T-helper 2 cell treated with Interferon-gamma antibody and Interleukin-4, amounts not matched to agents 5 μg/mL and 100 μg/mL, for 36 hours (primary cell): ENCODE results near the gene COL18A1.

Experiments used
- DNase-seq: peaks from one replicate; pipeline ENCODE4 v3.0.0; 2021; ENCODE audit warnings: low spot score
- H3K27ac Mint-ChIP-seq: one replicate; pipeline ENCODE4 v1.8.0; 2021; ENCODE audit warnings: mild to moderate bottlenecking, mixed read lengths
- H3K27me3 Mint-ChIP-seq: one replicate; pipeline ENCODE4 v1.8.0; 2021; ENCODE audit warnings: low read depth, mixed read lengths
- H3K36me3 Mint-ChIP-seq: one replicate; pipeline ENCODE4 v1.8.0; 2021; ENCODE audit warnings: low read depth, mixed read lengths
- H3K4me1 Mint-ChIP-seq: one replicate; pipeline ENCODE4 v1.8.0; 2021; ENCODE audit warnings: low read depth, mixed read lengths
- H3K4me3 Mint-ChIP-seq: one replicate; pipeline ENCODE4 v1.8.0; 2022; ENCODE audit warnings: mild to moderate bottlenecking, moderate library complexity, mixed read lengths
- H3K9me3 Mint-ChIP-seq: one replicate; pipeline ENCODE4 v1.8.0; 2021; ENCODE audit warnings: mixed read lengths

Gene COL18A1

GRCh38 chr21:45383111-45383614 lies 21.8 kb upstream of the COL18A1 start:
- H3K36me3 Mint-ChIP-seq: no peaks in the 10 kb centered on the region
- H3K9me3 Mint-ChIP-seq: no peaks in the 10 kb centered on the region
- H3K4me3 Mint-ChIP-seq: no peak overlapping the region
- H3K27ac Mint-ChIP-seq: no peak overlapping the region
- no peaks in the 10 kb centered on the region for H3K4me1 Mint-ChIP-seq
- H3K27me3 Mint-ChIP-seq: peaks cover 4% of the 10 kb centered on the region
- DNase-seq: no peak

DNA sequence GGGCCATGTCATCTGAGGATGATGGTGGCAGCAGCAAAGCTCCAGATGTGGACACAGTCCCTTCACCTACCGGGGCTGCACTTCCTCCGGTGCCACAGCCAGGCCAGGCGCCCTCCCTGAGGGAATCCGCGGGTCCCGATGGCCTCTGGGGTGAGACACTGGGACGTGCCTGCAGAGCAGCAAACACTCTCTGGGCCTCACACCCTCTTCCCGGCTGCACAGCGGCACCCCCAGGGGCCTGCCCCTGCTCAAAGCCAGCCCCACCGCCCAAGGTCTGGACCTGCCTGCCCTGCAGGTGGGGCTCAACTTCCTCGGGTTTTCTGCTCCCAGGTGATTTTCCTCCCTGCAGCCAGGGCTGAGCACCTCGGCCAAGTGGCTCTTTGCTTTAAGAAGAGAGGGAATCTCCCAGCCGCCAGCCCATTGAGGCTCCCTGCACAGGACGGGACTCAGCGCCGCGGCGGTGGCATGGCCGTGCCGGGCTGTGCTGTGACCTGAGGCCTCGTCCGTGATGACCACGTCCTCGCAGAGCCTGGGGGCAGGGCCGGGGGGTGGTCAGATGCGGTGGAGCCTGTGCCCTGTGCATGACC lies 21.3 kb upstream of the COL18A1 start:
- Mint-ChIP-seq H3K27ac (no peak overlapping the region), H3K27me3 (peaks cover 4% of the 10 kb centered on the region), H3K4me3 (no peak overlapping the region), H3K4me1 (no peaks in the 10 kb centered on the region), H3K9me3 (no peaks in the 10 kb centered on the region), H3K36me3 (no peaks in the 10 kb centered on the region)
- DNase-seq: no peak

DNA sequence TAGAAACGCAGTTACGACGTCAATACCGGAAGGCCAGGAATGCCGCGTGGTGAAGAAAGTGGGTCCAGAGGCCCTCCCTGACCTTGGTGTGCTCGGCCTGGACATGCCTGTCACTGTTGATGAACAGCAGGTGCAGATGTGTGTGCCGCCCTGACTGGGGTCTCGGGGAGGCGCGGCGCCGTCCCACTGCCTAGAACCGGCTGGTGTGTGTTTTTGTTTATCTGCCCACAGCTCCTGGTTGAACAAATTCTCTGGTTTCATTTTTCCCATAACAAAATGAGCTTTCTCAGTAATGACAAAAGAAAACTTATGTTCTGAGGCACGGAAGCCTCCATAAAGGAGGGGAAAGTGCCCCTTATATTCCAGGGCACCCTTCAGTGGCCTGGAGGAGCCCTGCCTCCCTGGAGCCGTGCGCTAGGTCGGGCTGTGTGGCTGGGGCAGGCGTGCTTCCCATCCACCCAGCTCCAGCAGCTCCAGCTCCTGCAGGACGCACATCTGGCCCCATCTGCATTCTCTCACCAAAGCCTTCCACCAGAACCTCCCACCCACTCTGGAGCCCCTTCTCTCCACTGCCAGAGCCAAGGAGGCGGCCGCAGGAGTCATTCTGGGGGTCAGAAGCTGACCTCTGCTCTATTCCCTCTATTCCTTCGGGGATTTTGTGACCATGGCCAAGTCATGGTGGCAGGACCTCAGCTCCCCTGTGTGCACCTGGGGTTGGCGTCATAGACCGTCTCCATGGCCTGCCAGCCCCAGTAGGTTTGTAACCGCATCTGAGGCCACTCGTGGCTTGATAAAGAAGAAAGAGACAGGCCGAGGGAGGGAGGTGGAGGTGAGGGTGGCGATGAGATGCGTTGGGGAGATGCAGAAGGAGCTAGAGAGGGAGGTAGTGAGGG lies 20.1 kb upstream of the COL18A1 start:
- no peak for DNase-seq
- Mint-ChIP-seq H3K4me3 (no peak overlapping the region), H3K9me3 (no peaks in the 10 kb centered on the region), H3K4me1 (no peaks in the 10 kb centered on the region), H3K27ac (no peak overlapping the region), H3K36me3 (no peaks in the 10 kb centered on the region), H3K27me3 (peaks cover 1% of the 10 kb centered on the region)

DNA sequence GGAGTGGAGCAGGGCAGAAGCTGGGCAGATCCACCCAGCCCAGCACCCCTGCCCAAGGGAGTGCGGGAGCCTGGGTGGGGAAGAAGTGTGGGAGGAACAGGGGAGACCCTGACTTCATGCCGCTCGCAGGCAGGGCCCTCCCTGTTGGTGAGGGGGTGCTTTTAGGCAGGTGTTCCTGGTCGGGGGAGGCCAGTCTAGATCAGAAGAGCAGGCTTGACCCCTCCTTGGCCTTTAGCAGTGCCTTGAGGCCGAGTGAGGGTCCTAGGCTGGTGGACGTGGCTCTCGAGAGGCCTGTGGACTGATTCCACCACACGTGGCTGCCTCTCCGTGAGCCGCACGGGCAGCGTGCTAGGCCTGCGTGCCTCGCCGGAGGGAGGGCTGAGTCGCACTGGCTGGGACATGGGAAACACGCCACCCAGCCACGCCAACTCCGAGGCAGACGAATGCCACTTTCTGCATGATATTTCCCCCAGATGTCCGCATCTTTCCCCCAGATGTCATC lies 19.4 kb upstream of the COL18A1 start:
- no peak for DNase-seq
- Mint-ChIP-seq H3K4me1 (no peaks in the 10 kb centered on the region), H3K9me3 (no peaks in the 10 kb centered on the region)

GRCh38 chr21:45386336-45386727 lies 18.6 kb upstream of the COL18A1 start:
- no peaks in the 10 kb centered on the region for H3K9me3 Mint-ChIP-seq
- DNase-seq: no peak
- no peak overlapping the region for H3K4me3 Mint-ChIP-seq
- H3K4me1 Mint-ChIP-seq: no peaks in the 10 kb centered on the region
- H3K36me3 Mint-ChIP-seq: no peaks in the 10 kb centered on the region
- H3K27ac Mint-ChIP-seq: no peak overlapping the region
- peaks cover 1% of the 10 kb centered on the region for H3K27me3 Mint-ChIP-seq

More for the DNA sequence above, 19.4 kb upstream of the COL18A1 start:
- H3K36me3 Mint-ChIP-seq: no peaks in the 10 kb centered on the region
- H3K27ac Mint-ChIP-seq: no peak overlapping the region
- peaks cover 1% of the 10 kb centered on the region for H3K27me3 Mint-ChIP-seq
- no peak overlapping the region for H3K4me3 Mint-ChIP-seq

- no peak for DNase-seq
- Mint-ChIP-seq H3K36me3 (no peaks in the 10 kb centered on the region), H3K9me3 (no peaks in the 10 kb centered on the region), H3K4me1 (no peaks in the 10 kb centered on the region), H3K4me3 (no peak overlapping the region), H3K27ac (no peak overlapping the region), H3K27me3 (peaks cover 1% of the 10 kb centered on the region)
Observed at GRCh38 chr21:45386728-45387371, 18.1 kb upstream of the COL18A1 start.

DNA sequence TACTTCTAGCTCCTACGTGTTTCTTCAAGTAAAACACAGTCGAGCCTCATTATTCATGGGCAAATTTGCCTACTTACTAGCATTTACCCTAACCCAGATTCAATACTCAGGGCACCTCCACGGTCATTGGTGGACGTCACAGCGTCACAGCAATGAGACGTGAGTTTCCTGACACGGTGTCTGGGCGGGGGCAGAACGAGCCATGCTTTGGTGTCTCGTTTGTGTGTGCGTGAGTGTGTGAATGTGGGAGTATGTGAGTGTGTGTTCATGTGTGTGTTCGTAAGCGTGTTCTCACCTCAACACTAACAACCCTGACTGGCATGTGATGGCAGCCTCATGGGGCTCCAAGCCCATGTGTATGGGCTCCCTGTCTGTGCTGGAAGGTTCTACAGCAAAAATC lies 17.5 kb upstream of the COL18A1 start:
- Mint-ChIP-seq H3K4me1 (no peaks in the 10 kb centered on the region), H3K4me3 (no peak overlapping the region), H3K27ac (no peak overlapping the region), H3K36me3 (no peaks in the 10 kb centered on the region), H3K27me3 (peaks cover 1% of the 10 kb centered on the region), H3K9me3 (no peaks in the 10 kb centered on the region)
- no peak for DNase-seq

- Mint-ChIP-seq H3K36me3 (no peaks in the 10 kb centered on the region), H3K9me3 (no peaks in the 10 kb centered on the region), H3K4me3 (no peak overlapping the region), H3K27ac (no peak overlapping the region), H3K27me3 (peaks cover 1% of the 10 kb centered on the region), H3K4me1 (no peaks in the 10 kb centered on the region)
- no peak for DNase-seq
Observed at GRCh38 chr21:45388011-45388521, 16.9 kb upstream of the COL18A1 start.

DNA sequence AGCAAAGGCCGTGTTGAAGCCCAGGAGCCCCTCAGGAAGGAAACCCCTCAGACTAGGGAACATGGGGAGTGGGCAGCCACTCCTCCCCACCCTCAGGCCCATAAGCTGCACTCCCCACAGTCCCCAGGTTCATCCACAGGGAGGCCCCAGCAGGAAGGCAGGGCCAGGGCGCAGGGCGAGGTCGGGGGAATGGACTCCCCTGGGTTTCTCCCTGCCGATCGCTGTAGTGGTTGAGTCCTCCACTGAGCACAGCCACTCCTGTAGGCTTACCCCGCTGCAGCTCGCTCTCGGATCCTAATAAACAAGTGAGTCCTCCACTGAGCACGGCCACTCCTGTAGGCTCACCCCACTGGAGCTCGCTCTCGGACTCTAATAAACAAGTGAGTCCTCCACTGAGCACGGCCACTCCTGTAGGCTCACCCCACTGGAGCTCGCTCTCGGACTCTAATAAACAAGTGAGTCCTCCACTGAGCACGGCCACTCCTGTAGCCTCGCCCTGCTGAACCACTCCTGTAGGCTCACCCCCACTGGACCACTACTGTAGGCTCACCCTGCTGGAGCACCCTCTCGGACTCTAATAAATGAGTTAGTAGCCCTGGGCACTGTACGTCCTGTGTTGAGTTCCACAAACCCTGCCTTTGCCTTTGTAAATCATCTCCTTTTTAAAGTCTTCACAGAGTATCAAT lies 16.2 kb upstream of the COL18A1 start:
- no peaks in the 10 kb centered on the region for H3K4me1 Mint-ChIP-seq
- H3K4me3 Mint-ChIP-seq: no peak overlapping the region
- no peak for DNase-seq
- H3K27ac Mint-ChIP-seq: no peak overlapping the region
- H3K9me3 Mint-ChIP-seq: no peaks in the 10 kb centered on the region
- H3K36me3 Mint-ChIP-seq: no peaks in the 10 kb centered on the region
- peaks cover 1% of the 10 kb centered on the region for H3K27me3 Mint-ChIP-seq

GRCh38 chr21:45390121-45390751 lies 14.7 kb upstream of the COL18A1 start:
- Mint-ChIP-seq H3K36me3 (no peaks in the 10 kb centered on the region), H3K9me3 (no peaks in the 10 kb centered on the region), H3K4me3 (no peak overlapping the region), H3K27me3 (peaks cover 1% of the 10 kb centered on the region), H3K27ac (no peak overlapping the region), H3K4me1 (no peaks in the 10 kb centered on the region)
- no peak for DNase-seq

DNA sequence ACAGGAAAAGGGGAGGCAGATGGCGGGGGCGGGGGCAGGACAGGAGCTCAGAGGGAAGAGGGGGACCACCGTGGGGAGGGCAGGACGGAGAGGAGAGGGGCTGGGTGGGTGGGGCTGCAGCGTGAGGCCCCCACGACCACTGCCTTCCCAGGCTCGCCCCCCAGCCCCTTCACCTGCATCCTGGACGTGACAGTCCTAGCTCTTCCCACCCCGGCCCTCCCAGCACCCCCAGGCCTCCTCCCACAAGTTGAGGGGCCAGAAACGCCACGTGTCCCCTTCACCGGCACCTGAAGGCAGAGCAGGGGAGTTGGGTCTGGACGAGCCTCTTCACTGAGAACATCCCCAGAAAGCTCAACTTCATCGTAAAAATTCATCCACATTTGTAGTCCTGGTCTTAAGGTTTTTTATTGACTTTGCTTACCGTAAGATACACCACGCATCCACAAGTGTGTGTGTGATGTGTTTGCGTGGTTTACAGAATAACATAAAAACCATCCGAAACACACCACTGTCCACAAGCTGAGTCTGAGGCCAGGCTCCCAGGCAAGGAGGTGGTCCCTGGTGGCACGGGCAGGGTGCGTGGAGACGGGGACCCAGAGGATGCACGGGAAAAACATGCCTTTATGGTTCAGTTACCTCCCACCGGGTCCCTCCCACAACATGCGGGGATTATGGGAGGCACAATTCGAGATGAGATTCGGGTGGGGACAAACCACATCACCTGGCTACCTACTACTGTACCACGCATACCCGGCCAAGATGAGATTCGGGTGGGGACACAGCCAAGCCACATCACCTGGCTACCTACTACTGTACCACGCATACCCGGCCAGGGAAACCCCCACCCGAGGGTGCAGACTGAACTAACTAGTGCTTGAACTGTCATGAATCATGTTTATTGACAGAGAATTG lies 13.9 kb upstream of the COL18A1 start:
- Mint-ChIP-seq H3K27ac (no peak overlapping the region), H3K36me3 (no peaks in the 10 kb centered on the region), H3K27me3 (peaks cover 2% of the 10 kb centered on the region), H3K9me3 (no peaks in the 10 kb centered on the region), H3K4me1 (no peaks in the 10 kb centered on the region), H3K4me3 (no peak overlapping the region)
- DNase-seq: no peak

DNA sequence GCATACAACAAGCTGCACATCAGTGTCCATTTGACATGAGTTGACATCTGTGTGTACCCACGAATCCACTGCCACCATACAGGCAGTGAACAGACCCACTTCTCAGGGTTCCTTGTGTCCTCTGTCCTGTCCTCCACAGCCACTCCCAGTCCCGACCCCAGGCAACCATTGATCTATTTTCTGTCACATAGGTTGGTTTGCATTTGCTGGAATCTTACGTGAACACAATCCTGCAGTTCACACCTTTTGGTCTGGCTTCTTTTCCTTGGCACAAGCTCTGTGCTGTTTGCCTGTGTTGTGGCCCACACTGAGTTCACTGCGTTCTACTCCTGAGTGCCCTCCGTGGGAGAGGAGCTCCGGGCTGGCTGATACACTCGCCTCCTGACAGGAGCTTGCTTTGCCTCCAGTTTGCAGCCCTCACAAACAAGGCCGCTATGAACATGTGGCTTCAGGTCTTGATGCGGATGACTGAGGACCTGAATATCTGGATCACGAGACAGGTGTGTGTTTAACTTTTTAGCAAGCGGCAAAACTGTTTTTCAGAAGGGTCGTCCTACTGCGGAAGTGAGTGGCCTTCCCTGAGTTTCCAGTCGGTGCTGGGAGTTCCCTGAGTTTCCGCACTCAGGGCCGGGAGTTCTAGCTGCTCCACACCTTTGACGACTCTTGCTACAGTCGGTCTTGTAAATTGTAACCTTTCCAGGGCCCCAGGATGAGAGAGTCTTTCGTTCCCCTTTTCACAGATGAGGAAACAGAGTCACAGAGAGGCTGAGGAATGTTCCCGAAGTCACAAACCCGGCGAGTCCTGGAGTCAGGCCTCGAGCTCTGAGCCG lies 13.0 kb upstream of the COL18A1 start:
- no peak overlapping the region for H3K4me3 Mint-ChIP-seq
- H3K27ac Mint-ChIP-seq: no peak overlapping the region
- H3K9me3 Mint-ChIP-seq: no peaks in the 10 kb centered on the region
- no peak for DNase-seq
- H3K27me3 Mint-ChIP-seq: peaks cover 3% of the 10 kb centered on the region
- no peaks in the 10 kb centered on the region for H3K4me1 Mint-ChIP-seq
- H3K36me3 Mint-ChIP-seq: no peaks in the 10 kb centered on the region
